HCEC 1CT (cell line): Measurements from ENCODE around the gene PFKL.

Experiments used
- DNase-seq: peaks from one replicate; pipeline ENCODE4 v3.0.0-alpha.2; 2017

The PFKL gene

GRCh38 chr21:44299458-44300261 lies at the start of gene PFKL:
PFKL (plus strand) TSS chr21:44300053; CDS start chr21:44300106, 53 bp downstream.
- peak; percentile 58 for DNase-seq

- DNase-seq, result no peak
Observed at GRCh38 chr21:44253832-44254710, 45.8 kb upstream of the PFKL start.

GRCh38 chr21:44255511-44255981 lies 44.3 kb upstream of the PFKL start:
- no peak for DNase-seq

- no peak for DNase-seq
Observed at GRCh38 chr21:44258056-44258725, 41.7 kb upstream of the PFKL start.

- no peak for DNase-seq
Observed at GRCh38 chr21:44259082-44259705, 40.7 kb upstream of the PFKL start.

- DNase-seq, result no peak
Observed at GRCh38 chr21:44260066-44260465, 39.8 kb upstream of the PFKL start.

- no peak for DNase-seq
Observed at GRCh38 chr21:44260791-44261631, 38.8 kb upstream of the PFKL start.

GRCh38 chr21:44261675-44262295 lies 38.1 kb upstream of the PFKL start, which contains the start of gene DNMT3L:
DNMT3L (minus strand) TSS chr21:44261897; CDS start chr21:44261259, 638 bp downstream.
- no peak for DNase-seq

- DNase-seq, result no peak
Observed at GRCh38 chr21:44262338-44263056, 37.4 kb upstream of the PFKL start.

- DNase-seq, result no peak
Observed at GRCh38 chr21:44263221-44263760, 36.6 kb upstream of the PFKL start.

- no peak for DNase-seq
Observed at GRCh38 chr21:44263768-44264167, 36.1 kb upstream of the PFKL start.

GRCh38 chr21:44265734-44266270 lies 34.1 kb upstream of the PFKL start:
- DNase-seq, result no peak

GRCh38 chr21:44267655-44268142 lies 32.2 kb upstream of the PFKL start:
- no peak for DNase-seq

GRCh38 chr21:44269090-44269489 lies 30.8 kb upstream of the PFKL start:
- no peak for DNase-seq

GRCh38 chr21:44271558-44272283 lies 28.1 kb upstream of the PFKL start:
- no peak for DNase-seq

GRCh38 chr21:44272284-44272858 lies 27.5 kb upstream of the PFKL start:
- no peak for DNase-seq

GRCh38 chr21:44273046-44273445 lies 26.8 kb upstream of the PFKL start:
- no peak for DNase-seq

GRCh38 chr21:44275041-44275440 lies 24.8 kb upstream of the PFKL start:
- no peak for DNase-seq
